HepG2 (cell line): ENCODE measurements around the gene ARFGAP2.

ENCODE experiments used
- EP300 ChIP-seq, 3 experiments: sonication (generic) in 1 of 3; formaldehyde crosslinking in 1 of 3; IDR thresholded peaks; 2 replicates each; pipeline versions ENCODE4 v1.5.1 to v1.6.1; 2011 to 2020; ENCODE audit warnings: low read depth in 2 of 3, low read length in 2 of 3, borderline replicate concordance in 1 of 3, improper control_type of control experiment in 1 of 3, mild to moderate bottlenecking in 1 of 3, missing genetic modification reagents in 1 of 3, moderate library complexity in 1 of 3
- HNRNPUL1 ChIP-seq: fragments of 200-400 bp; formaldehyde crosslinking; IDR thresholded peaks from 2 replicates; pipeline ENCODE4 v1.6.1; 2017; ENCODE audit warnings: low read depth, mild to moderate bottlenecking, low read length, moderate library complexity
- NR1H2 ChIP-seq: sonication (generic); formaldehyde crosslinking; IDR thresholded peaks from 2 replicates; pipeline ENCODE4 v1.8.1; 2022; ENCODE audit warnings: low read depth, missing genetic modification reagents, borderline replicate concordance
- TAF1 ChIP-seq: sonication (generic); formaldehyde crosslinking; IDR thresholded peaks from 2 replicates; pipeline ENCODE4 v1.4.0; 2020; ENCODE audit warnings: missing genetic modification reagents
- ZBTB8A ChIP-seq: sonication (generic); formaldehyde crosslinking; IDR thresholded peaks from 2 replicates; pipeline ENCODE4 v1.4.0; 2020; ENCODE audit warnings: mild to moderate bottlenecking, low read depth, missing genetic modification reagents, borderline replicate concordance
- ZNF224 ChIP-seq: sonication (generic); formaldehyde crosslinking; IDR thresholded peaks from 2 replicates; pipeline ENCODE4 v1.5.0; 2020; ENCODE audit warnings: mild to moderate bottlenecking, missing genetic modification reagents
- ZNF274 ChIP-seq: sonication (generic); formaldehyde crosslinking; IDR thresholded peaks from 2 replicates; pipeline ENCODE4 v1.5.1; 2020; ENCODE audit warnings: mild to moderate bottlenecking, missing genetic modification reagents
- ZNF383 ChIP-seq: sonication (generic); formaldehyde crosslinking; IDR thresholded peaks from 2 replicates; pipeline ENCODE4 v1.4.0; 2020; ENCODE audit warnings: missing genetic modification reagents, mild to moderate bottlenecking, borderline replicate concordance
- TF ChIP-seq, protein P1 (sequence below): sonication (generic); formaldehyde crosslinking; IDR thresholded peaks from 2 replicates; pipeline ENCODE4 v1.5.0; 2020; ENCODE audit warnings: mild to moderate bottlenecking, missing genetic modification reagents, moderate library complexity
- TF ChIP-seq, protein P2 (sequence below): sonication (generic); formaldehyde crosslinking; IDR thresholded peaks from 2 replicates; pipeline ENCODE4 v1.8.1; 2023; ENCODE audit warnings: mild to moderate bottlenecking, missing genetic modification reagents
- TF ChIP-seq, protein P3 (sequence below): IDR thresholded peaks from 2 replicates; pipeline ENCODE4 v1.6.1; 2016; ENCODE audit warnings: low read depth, control low read depth

DNA sequence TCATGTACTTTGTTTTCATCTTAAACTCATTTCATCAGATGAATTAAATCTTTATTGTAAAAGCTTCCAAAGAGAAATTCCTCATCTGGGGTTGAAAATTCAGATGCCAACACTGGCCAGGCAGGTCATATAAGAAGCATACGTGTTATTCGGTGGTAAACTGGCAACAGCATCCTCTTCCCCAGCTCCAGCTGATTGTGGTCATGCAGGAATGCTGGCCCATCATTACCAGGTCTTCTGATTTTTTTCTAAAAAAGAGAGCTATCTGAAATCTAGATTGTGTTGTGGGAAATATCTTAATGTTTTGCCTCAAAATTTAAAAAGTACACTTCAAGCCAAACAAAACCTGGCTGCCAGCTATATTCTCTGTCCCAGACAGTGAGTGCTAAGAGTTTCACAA lies 53.6 kb downstream of the ARFGAP2 start:
- TF ChIP-seq HNRNPUL1 (no peak), ZNF274 (no peak), ZBTB8A (CRISPR knock-in tag) (no peak), TAF1 (CRISPR knock-in tag) (no peak), ZNF224 (CRISPR knock-in tag) (no peak), EP300 (IDR thresholded peaks at IDR 0.05; ENCODE audit: low read depth in 2 of 2, low read length in 2 of 2) (no peak), EP300 (CRISPR knock-in tag; IDR thresholded peaks at IDR 0.05; ENCODE audit: borderline replicate concordance) (no peak), NR1H2 (CRISPR knock-in tag) (no peak), ZNF383 (CRISPR knock-in tag) (no peak)
- TF ChIP-seq, protein P1, sequence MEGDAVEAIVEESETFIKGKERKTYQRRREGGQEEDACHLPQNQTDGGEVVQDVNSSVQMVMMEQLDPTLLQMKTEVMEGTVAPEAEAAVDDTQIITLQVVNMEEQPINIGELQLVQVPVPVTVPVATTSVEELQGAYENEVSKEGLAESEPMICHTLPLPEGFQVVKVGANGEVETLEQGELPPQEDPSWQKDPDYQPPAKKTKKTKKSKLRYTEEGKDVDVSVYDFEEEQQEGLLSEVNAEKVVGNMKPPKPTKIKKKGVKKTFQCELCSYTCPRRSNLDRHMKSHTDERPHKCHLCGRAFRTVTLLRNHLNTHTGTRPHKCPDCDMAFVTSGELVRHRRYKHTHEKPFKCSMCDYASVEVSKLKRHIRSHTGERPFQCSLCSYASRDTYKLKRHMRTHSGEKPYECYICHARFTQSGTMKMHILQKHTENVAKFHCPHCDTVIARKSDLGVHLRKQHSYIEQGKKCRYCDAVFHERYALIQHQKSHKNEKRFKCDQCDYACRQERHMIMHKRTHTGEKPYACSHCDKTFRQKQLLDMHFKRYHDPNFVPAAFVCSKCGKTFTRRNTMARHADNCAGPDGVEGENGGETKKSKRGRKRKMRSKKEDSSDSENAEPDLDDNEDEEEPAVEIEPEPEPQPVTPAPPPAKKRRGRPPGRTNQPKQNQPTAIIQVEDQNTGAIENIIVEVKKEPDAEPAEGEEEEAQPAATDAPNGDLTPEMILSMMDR (CRISPR knock-in tag) = no peak
- TF ChIP-seq, protein P2, sequence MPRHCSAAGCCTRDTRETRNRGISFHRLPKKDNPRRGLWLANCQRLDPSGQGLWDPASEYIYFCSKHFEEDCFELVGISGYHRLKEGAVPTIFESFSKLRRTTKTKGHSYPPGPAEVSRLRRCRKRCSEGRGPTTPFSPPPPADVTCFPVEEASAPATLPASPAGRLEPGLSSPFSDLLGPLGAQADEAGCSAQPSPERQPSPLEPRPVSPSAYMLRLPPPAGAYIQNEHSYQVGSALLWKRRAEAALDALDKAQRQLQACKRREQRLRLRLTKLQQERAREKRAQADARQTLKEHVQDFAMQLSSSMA = no peak
- TF ChIP-seq, protein P3, sequence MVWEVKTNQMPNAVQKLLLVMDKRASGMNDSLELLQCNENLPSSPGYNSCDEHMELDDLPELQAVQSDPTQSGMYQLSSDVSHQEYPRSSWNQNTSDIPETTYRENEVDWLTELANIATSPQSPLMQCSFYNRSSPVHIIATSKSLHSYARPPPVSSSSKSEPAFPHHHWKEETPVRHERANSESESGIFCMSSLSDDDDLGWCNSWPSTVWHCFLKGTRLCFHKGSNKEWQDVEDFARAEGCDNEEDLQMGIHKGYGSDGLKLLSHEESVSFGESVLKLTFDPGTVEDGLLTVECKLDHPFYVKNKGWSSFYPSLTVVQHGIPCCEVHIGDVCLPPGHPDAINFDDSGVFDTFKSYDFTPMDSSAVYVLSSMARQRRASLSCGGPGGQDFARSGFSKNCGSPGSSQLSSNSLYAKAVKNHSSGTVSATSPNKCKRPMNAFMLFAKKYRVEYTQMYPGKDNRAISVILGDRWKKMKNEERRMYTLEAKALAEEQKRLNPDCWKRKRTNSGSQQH (CRISPR knock-in tag) = no peak
